CD14-positive monocyte (primary cell): ENCODE data around the gene ATXN2. TPM values are rescaled to one million over a fixed set of nuclear protein-coding genes. Genes with fewer than 3 reads are reported as not detected.

Source experiments
- DNase-seq, 3 donors: peaks; one replicate each; pipeline ENCODE4 v3.0.0-alpha.2; 2011 to 2022
- H2AFZ ChIP-seq: 2 replicates; pipeline ENCODE4 v1.6.0; 2012; ENCODE audit warnings: mild to moderate bottlenecking, low read depth, low read length, inconsistent platforms; ENCODE audit not compliant: insufficient read depth, poor library complexity, severe bottlenecking
- H3K27ac ChIP-seq, 2 donors: 1 replicate in 1 of 2; 2 replicates in 1 of 2; pipeline ENCODE4 v1.5.1; 2012 to 2013; ENCODE audit warnings: low read length in 2 of 2, control low read depth in 1 of 2, inconsistent platforms in 1 of 2, low read depth in 1 of 2, mild to moderate bottlenecking in 1 of 2
- H3K27me3 ChIP-seq, 2 donors: one replicate each; pipeline versions ENCODE4 v1.6.0 to v1.6.1; 2011 to 2013; ENCODE audit warnings: low read length in 2 of 2; ENCODE audit not compliant: control insufficient read depth in 2 of 2, insufficient read depth in 2 of 2
- H3K36me3 ChIP-seq, 2 donors: replicated peaks in 1 of 2; 1 replicate in 1 of 2; 2 replicates in 1 of 2; pipeline versions ENCODE4 v1.5.1 to v1.6.1; 2012 to 2013; ENCODE audit warnings: low read length in 2 of 2, control low read depth in 1 of 2, inconsistent platforms in 1 of 2, mild to moderate bottlenecking in 1 of 2; ENCODE audit not compliant: insufficient read depth in 2 of 2, control insufficient read depth in 1 of 2
- H3K4me1 ChIP-seq, 2 donors: 1 replicate in 1 of 2; 2 replicates in 1 of 2; pipeline versions ENCODE4 v1.5.1 to v1.6.1; 2012 to 2013; ENCODE audit warnings: low read length in 2 of 2, control low read depth in 1 of 2, inconsistent platforms in 1 of 2, mild to moderate bottlenecking in 1 of 2, moderate library complexity in 1 of 2; ENCODE audit not compliant: insufficient read depth in 2 of 2, control insufficient read depth in 1 of 2
- H3K4me2 ChIP-seq: replicated peaks from 2 replicates; pipeline ENCODE3; 2012; ENCODE audit warnings: low read length, moderate library complexity, mild to moderate bottlenecking; ENCODE audit not compliant: poor library complexity, severe bottlenecking; ENCODE audit errors: extremely low read depth
- H3K4me3 ChIP-seq, 3 experiments: fragments of 200-600 bp in 1 of 3; sonication (generic) in 1 of 3; replicated peaks in 1 of 3; 1 replicate in 2 of 3; 2 replicates in 1 of 3; pipeline ENCODE4 v1.5.1; 2011 to 2013; ENCODE audit warnings: low read length in 3 of 3, mild to moderate bottlenecking in 3 of 3, control low read depth in 2 of 3, low read depth in 2 of 3, inconsistent platforms in 1 of 3, moderate library complexity in 1 of 3
- H3K79me2 ChIP-seq: 2 replicates; pipeline ENCODE4 v1.6.0; 2012; ENCODE audit warnings: mild to moderate bottlenecking, control low read depth, inconsistent platforms, low read length, moderate library complexity; ENCODE audit not compliant: insufficient read depth
- H3K9ac ChIP-seq: 2 replicates; pipeline ENCODE4 v1.6.0; 2017; ENCODE audit warnings: low read length, mild to moderate bottlenecking; ENCODE audit not compliant: insufficient read depth, poor library complexity, severe bottlenecking
- H3K9me3 ChIP-seq, 2 donors: replicated peaks in 1 of 2; 1 replicate in 1 of 2; 2 replicates in 1 of 2; pipeline versions ENCODE4 v1.5.1 to v1.6.1; 2012 to 2013; ENCODE audit warnings: low read length in 2 of 2, control low read depth in 1 of 2; ENCODE audit not compliant: control insufficient read depth in 1 of 2, insufficient read depth in 1 of 2
- H4K20me1 ChIP-seq: 2 replicates; pipeline ENCODE4 v1.6.0; 2012; ENCODE audit warnings: mild to moderate bottlenecking, low read length, control low read depth, moderate library complexity; ENCODE audit not compliant: insufficient read depth
- H3K27ac Mint-ChIP-seq, 7 donors: one replicate each; pipeline ENCODE4 v1.8.0; 2020; ENCODE audit warnings: mild to moderate bottlenecking in 7 of 7, mixed read lengths in 7 of 7, moderate library complexity in 6 of 7, inconsistent platforms in 2 of 7
- H3K27me3 Mint-ChIP-seq, 3 donors: one replicate each; pipeline ENCODE4 v1.8.0; 2021 to 2022; ENCODE audit warnings: low read depth in 3 of 3, mild to moderate bottlenecking in 3 of 3, mixed read lengths in 3 of 3, moderate library complexity in 3 of 3, inconsistent platforms in 1 of 3
- H3K36me3 Mint-ChIP-seq, 2 donors: one replicate each; pipeline ENCODE4 v1.8.0; 2020; ENCODE audit warnings: mixed read lengths in 2 of 2, inconsistent platforms in 1 of 2, mild to moderate bottlenecking in 1 of 2
- H3K4me1 Mint-ChIP-seq: one replicate; pipeline ENCODE4 v1.8.0; 2020; ENCODE audit warnings: mild to moderate bottlenecking, mixed read lengths
- H3K4me3 Mint-ChIP-seq, 2 donors: one replicate each; pipeline ENCODE4 v1.8.0; 2020; ENCODE audit warnings: mild to moderate bottlenecking in 2 of 2, mixed read lengths in 2 of 2, moderate library complexity in 1 of 2
- H3K9me3 Mint-ChIP-seq, 7 donors: one replicate each; pipeline ENCODE4 v1.8.0; 2020 to 2022; ENCODE audit warnings: mixed read lengths in 7 of 7, mild to moderate bottlenecking in 6 of 7, moderate library complexity in 6 of 7, inconsistent platforms in 2 of 7
- WGBS: methylation state at CpG from one replicate; pipeline ENCODE4 v1.1.5; 2013; ENCODE audit warnings: missing lambda C conversion rate; ENCODE audit not compliant: insufficient coverage; 5-methylcytosine and 5-hydroxymethylcytosine counted together
- intact Hi-C, 2 donors: fragments of 100-400 bp; cut with micrococcal nuclease; formaldehyde crosslinking; loops; one replicate each; pipeline versions ENCODE4 v1.15.0 to v1.15.1; 2023
- polyA plus RNA-seq, 3 donors: library from polyadenylated mRNA; depleted of rRNA in 1 of 3; unstranded in 2 of 3; stranded (reverse) in 1 of 3; fragments of 300-500 nt in 2 of 3; fragments of >200 nt in 1 of 3; fragmentation: Illumina TruSeq in 2 of 3; gene quantifications; 1 replicate in 2 of 3; 2 replicates in 1 of 3; pipeline ENCODE4 v1.2.3, GENCODE V29; 2012 to 2021
- TF ChIP-seq, protein P1 (sequence below): fragments of 200-600 bp; IDR thresholded peaks from one replicate; pipeline ENCODE4 v1.8.0; 2022; ENCODE audit warnings: antibody characterized with exemption, mild to moderate bottlenecking

Gene ATXN2
- polyA plus RNA-seq, 3 donors: 4.3 to 28.8 (median 11.9) TPM

DNA sequence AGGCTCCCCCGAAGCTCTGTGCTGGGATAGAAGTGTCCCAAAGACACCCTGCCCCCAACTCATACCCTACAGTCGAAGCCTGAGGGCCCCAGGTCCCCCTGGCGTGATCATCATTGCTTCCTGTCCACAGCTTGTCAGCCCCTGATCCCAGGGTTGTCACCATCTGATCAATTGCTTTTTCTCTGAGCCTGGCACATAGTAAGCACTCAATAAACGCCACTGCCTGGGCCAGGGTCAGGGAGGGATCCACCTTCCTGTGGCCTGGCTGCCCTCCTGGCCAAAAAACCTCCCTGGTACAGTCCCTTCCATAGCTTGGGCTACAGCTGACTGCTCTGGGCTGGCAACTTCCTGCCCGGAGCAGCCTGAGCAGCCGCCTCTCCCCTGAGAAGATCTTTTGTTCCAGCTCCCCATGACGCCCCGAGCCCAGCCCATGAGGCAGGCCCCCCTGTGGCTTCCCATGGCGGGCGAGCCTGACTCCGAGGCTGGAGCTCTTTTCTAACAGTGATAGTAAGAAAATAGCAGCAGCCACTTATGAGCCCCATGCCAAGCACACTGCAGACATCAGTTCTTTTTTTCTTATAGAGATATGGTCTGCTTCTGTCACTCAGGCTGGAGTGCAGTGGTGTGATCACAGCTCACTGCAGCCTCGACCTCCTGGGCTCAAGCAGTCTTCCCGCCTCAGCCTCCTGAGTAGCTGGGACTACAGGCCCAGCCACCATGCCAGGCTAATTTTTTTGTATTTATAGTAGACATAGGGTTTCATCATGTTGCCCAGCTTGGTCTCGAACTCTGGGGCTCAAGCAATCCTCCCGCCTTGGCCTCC, 186.9 kb downstream of the ATXN2 start:
- Mint-ChIP-seq H3K4me3 (peak overlapping the region; percentile 51 to 59), H3K27ac (peak overlapping the region; percentile 63 to 95 (median 83)), H3K9me3 (no peaks in the 10 kb centered on the region), H3K36me3 (peaks cover 30 to 67% of the 10 kb centered on the region in 2 donors), H3K4me1 (peaks cover 81% of the 10 kb centered on the region), H3K27me3 (no peaks in the 10 kb centered on the region)
- no peaks in the 10 kb centered on the region for H3K27me3 ChIP-seq
- H4K20me1 ChIP-seq: peaks cover 99% of the 10 kb centered on the region
- H3K79me2 ChIP-seq: peaks cover 100% of the 10 kb centered on the region
- 48% methylated on average over 10 of the region's 15 CpGs for WGBS
- H2AFZ ChIP-seq: no peak overlapping the region
- H3K27ac ChIP-seq: peak overlapping the region; percentile 62 to 93
- TF ChIP-seq, protein P1, sequence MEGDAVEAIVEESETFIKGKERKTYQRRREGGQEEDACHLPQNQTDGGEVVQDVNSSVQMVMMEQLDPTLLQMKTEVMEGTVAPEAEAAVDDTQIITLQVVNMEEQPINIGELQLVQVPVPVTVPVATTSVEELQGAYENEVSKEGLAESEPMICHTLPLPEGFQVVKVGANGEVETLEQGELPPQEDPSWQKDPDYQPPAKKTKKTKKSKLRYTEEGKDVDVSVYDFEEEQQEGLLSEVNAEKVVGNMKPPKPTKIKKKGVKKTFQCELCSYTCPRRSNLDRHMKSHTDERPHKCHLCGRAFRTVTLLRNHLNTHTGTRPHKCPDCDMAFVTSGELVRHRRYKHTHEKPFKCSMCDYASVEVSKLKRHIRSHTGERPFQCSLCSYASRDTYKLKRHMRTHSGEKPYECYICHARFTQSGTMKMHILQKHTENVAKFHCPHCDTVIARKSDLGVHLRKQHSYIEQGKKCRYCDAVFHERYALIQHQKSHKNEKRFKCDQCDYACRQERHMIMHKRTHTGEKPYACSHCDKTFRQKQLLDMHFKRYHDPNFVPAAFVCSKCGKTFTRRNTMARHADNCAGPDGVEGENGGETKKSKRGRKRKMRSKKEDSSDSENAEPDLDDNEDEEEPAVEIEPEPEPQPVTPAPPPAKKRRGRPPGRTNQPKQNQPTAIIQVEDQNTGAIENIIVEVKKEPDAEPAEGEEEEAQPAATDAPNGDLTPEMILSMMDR: no peak
- H3K9ac ChIP-seq: peak overlapping the region; percentile 19
- intact Hi-C loops: no loop called here
- no peak for DNase-seq
- H3K4me3 ChIP-seq: peak overlapping the region in 1 of 3 experiments; percentile 91
- peak overlapping the region; percentile 87 for H3K4me2 ChIP-seq
- H3K9me3 ChIP-seq: no peaks in the 10 kb centered on the region
- H3K36me3 ChIP-seq: peaks cover 15 to 42% of the 10 kb centered on the region in 2 donors
- peaks cover 79 to 84% of the 10 kb centered on the region in 2 donors for H3K4me1 ChIP-seq

DNA sequence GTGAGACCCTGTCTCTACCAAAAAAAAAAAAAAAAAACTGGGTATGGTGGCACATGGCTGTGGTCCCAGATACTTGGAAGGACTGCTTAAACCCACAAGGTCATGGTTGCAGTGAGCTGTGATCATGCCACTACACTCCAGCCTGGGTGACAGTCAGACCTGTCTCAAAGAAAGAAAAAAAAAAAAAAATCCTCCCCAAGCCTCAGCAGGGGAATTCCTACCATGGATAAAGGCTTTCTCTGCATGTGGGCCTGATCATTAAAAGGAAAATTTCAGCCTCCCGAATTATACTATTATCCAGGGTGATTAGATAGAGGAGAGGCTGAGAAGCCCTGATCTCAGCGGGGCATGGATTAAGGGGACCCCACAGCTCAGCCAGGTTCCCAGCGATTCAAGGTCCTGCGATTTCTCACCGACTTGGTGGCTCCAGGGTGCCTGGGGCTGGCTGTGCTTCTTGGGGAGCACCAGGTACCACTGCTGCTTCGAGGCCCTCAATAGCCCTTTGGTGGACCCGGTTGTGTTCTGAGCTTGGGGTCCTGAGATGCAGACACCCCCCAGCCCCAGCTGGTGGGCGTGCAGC, 187.8 kb downstream of the ATXN2 start:
- H3K4me3 Mint-ChIP-seq: no peak overlapping the region
- Histone ChIP-seq H3K36me3 (peaks cover 8 to 32% of the 10 kb centered on the region in 2 donors), H3K4me2 (peak overlapping the region; percentile 87), H3K9ac (peak overlapping the region; percentile 19), H3K27ac (peak overlapping the region; percentile 62 to 93), H4K20me1 (peaks cover 99% of the 10 kb centered on the region), H3K79me2 (peaks cover 100% of the 10 kb centered on the region), H3K27me3 (no peaks in the 10 kb centered on the region), H3K9me3 (no peaks in the 10 kb centered on the region), H2AFZ (no peak overlapping the region), H3K4me3 (peak overlapping the region in 1 of 3 experiments; percentile 91), H3K4me1 (peaks cover 79 to 82% of the 10 kb centered on the region in 2 donors)
- TF ChIP-seq, protein P1: no peak
- peaks cover 78% of the 10 kb centered on the region for H3K4me1 Mint-ChIP-seq
- no peak for DNase-seq
- H3K9me3 Mint-ChIP-seq: peaks cover 0 to 1% (median 0%) of the 10 kb centered on the region in 7 donors
- intact Hi-C loops: loop anchor here in 1 of 2 donors (2.0 kb wide), 1 partner anchor 18 kb away; no protein-coding TSS in a partner anchor
- peaks cover 24 to 64% of the 10 kb centered on the region in 2 donors for H3K36me3 Mint-ChIP-seq
- peak overlapping the region in 5 of 7 donors; percentile 62 to 87 (median 80) for H3K27ac Mint-ChIP-seq
- 83% methylated on average over 5 of the region's 8 CpGs for WGBS
- no peaks in the 10 kb centered on the region for H3K27me3 Mint-ChIP-seq
